ENCODE results near the gene TBC1D22A. TPM values are rescaled to one million over a fixed set of nuclear protein-coding genes. Genes with fewer than 3 reads are reported as not detected.

The TBC1D22A gene
- total RNA-seq, 3 donors from 2014 or later = 19.0 to 23.6 (median 23.6) TPM

GRCh38 chr22:46922037-46922436 is 159.6 kb downstream of the TBC1D22A start:
- Histone ChIP-seq H3K36me3 (no peaks in the 10 kb centered on the region), H3K9me3 (peaks cover 0 to 7% of the 10 kb centered on the region in 2 donors), H3K4me1 (no peaks in the 10 kb centered on the region), H3K4me3 (no peak overlapping the region), H3K27ac (no peak overlapping the region), H3K27me3 (no peaks in the 10 kb centered on the region)
- intact Hi-C loops (cut with DNase I; ENCODE audit: low total_unique reads) = no loop called here
- DNase-seq (ENCODE audit: low spot score in 2 of 2) = no peak
- TF ChIP-seq POLR2AphosphoS5 (IDR thresholded peaks at IDR 0.05) (no peak), POLR2A (IDR thresholded peaks at IDR 0.05) (no peak), CTCF (IDR thresholded peaks at IDR 0.05) (no peak)

GRCh38 chr22:46923394-46923793 is 160.9 kb downstream of the TBC1D22A start:
- DNase-seq (ENCODE audit: low spot score in 2 of 2) = no peak
- Histone ChIP-seq H3K9me3 (peaks cover 0 to 7% of the 10 kb centered on the region in 2 donors), H3K4me1 (no peaks in the 10 kb centered on the region), H3K27me3 (no peaks in the 10 kb centered on the region), H3K4me3 (no peak overlapping the region), H3K36me3 (no peaks in the 10 kb centered on the region), H3K27ac (no peak overlapping the region)
- no peak for TF ChIP-seq POLR2A (IDR thresholded peaks at IDR 0.05)
- TF ChIP-seq CTCF (IDR thresholded peaks at IDR 0.05) = no peak
- no peak for TF ChIP-seq POLR2AphosphoS5 (IDR thresholded peaks at IDR 0.05)
- intact Hi-C loops (cut with DNase I; ENCODE audit: low total_unique reads) = no loop called here

GRCh38 chr22:46925818-46926217 is 163.4 kb downstream of the TBC1D22A start:
- Histone ChIP-seq H3K4me3 (no peak overlapping the region), H3K4me1 (no peaks in the 10 kb centered on the region), H3K36me3 (no peaks in the 10 kb centered on the region), H3K27ac (no peak overlapping the region), H3K9me3 (peaks cover 0 to 7% of the 10 kb centered on the region in 2 donors), H3K27me3 (no peaks in the 10 kb centered on the region)
- no peak for TF ChIP-seq POLR2A (IDR thresholded peaks at IDR 0.05)
- no peak for TF ChIP-seq CTCF (IDR thresholded peaks at IDR 0.05)
- TF ChIP-seq POLR2AphosphoS5 (IDR thresholded peaks at IDR 0.05) = no peak
- DNase-seq (ENCODE audit: low spot score in 2 of 2) = no peak
- intact Hi-C loops (cut with DNase I; ENCODE audit: low total_unique reads) = no loop called here

DNA sequence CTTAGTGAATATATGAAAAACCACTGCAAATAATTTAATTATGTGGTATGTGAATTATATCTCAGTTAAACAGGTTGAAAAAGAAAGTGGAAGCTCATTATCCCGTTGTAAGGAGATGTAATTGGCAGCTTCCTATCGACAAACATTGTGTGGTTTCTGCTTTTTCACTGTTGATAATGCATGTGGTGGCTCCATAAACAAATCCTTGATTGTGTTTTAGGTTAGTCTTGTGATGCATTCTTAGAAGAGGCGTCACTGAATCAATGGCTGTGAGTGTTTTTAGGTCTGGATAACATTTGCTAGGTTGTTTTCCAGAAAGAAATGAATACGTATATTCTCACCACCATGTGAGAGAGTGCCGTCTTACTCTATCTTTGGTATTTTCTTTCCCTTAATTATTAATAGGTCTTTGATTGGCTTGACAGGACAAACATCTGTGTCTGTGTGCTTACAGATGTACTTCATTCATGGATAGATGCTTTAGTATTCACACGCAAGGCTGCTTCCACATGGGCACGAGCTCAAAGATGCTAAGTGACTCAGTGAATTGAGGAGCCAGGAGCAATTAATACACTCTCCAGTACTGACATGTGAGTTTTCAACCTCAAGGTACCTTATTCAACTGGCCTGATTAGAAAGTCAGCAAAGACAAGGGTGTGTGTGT is 166.7 kb downstream of the TBC1D22A start:
- no peak for DNase-seq (ENCODE audit: low spot score in 2 of 2)
- TF ChIP-seq POLR2AphosphoS5 (IDR thresholded peaks at IDR 0.05) (no peak), POLR2A (IDR thresholded peaks at IDR 0.05) (no peak), CTCF (IDR thresholded peaks at IDR 0.05) (no peak)
- no peaks in the 10 kb centered on the region for H3K36me3 ChIP-seq
- no peaks in the 10 kb centered on the region for H3K27me3 ChIP-seq
- H3K4me3 ChIP-seq = no peak overlapping the region
- intact Hi-C loops (cut with DNase I; ENCODE audit: low total_unique reads) = no loop called here
- H3K27ac ChIP-seq = no peak overlapping the region
- no peaks in the 10 kb centered on the region for H3K4me1 ChIP-seq
- no peaks in the 10 kb centered on the region for H3K9me3 ChIP-seq

DNA sequence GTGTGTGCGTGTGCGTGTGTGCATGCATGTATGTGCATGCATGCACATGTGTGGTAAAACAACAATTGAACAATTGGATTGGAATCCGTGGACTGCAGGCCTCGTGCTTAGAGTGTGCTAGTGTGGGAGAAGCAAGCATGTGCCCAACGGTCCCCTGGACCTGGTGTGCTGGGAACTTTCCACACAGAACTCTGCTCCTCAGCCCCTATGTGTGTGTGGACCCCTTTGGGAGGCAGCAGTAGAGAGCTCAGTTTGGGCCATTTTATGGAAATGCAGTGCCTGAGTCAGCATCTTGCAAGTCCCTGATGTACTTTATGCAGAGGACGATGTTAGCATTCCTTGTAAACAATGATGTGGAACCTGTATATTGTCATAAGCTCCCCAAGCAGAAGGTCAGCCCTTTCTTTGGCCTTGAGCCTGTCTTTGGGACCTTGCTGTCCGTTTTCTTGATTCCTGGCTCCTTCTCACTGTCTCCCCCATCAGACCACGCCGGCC is 167.3 kb downstream of the TBC1D22A start:
- H3K27ac ChIP-seq = no peak overlapping the region
- H3K27me3 ChIP-seq = no peaks in the 10 kb centered on the region
- TF ChIP-seq POLR2AphosphoS5 (IDR thresholded peaks at IDR 0.05) (no peak), POLR2A (IDR thresholded peaks at IDR 0.05) (no peak), CTCF (IDR thresholded peaks at IDR 0.05) (no peak)
- H3K4me3 ChIP-seq = no peak overlapping the region
- H3K4me1 ChIP-seq = no peaks in the 10 kb centered on the region
- DNase-seq (ENCODE audit: low spot score in 2 of 2) = no peak
- H3K36me3 ChIP-seq = no peaks in the 10 kb centered on the region
- H3K9me3 ChIP-seq = no peaks in the 10 kb centered on the region
- intact Hi-C loops (cut with DNase I; ENCODE audit: low total_unique reads) = no loop called here
